GM12801 (cell line): ENCODE measurements around the gene SLC24A3.

Experiments used
- CTCF ChIP-seq: IDR thresholded peaks from one replicate; pipeline ENCODE4 v1.5.1; 2011; ENCODE audit warnings: control low read depth; ENCODE audit not compliant: insufficient read length; ENCODE audit errors: extremely low read depth

Gene SLC24A3

DNA sequence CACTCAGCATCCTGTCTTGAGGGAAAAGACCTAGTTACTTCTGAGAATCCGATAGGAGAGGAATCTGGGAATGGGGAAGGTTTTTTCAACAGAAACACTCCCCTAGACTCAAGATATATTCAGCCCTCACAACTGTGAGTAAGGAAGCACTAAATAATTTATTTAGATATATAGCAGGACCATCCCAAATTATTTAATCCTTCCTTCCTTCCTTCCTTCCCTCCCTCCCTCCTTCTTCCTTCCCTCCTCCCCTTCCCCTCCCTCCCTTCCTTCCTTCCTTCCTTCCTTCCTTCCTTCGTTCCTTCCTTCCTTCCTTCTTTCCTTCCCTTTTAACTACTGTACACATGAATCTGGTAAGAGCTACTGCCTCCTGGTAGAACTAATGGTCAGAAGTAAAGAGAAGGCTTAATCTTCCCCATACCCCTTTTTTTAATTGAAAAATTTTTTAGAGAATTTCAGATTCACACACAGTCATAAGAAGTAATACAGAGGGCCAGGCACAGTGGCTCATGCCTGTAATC, 10.1 kb downstream of the SLC24A3 start:
- TF ChIP-seq CTCF, result no peak

GRCh38 chr20:19223640-19224039, 11.2 kb downstream of the SLC24A3 start:
- TF ChIP-seq CTCF, result no peak

- TF ChIP-seq CTCF, result no peak
These were observed 19.1 kb downstream of the SLC24A3 start for GRCh38 chr20:19231359-19232035.

- TF ChIP-seq CTCF, result no peak
These were observed 20.8 kb downstream of the SLC24A3 start for GRCh38 chr20:19232997-19233794.

GRCh38 chr20:19236371-19237055, 24.1 kb downstream of the SLC24A3 start:
- TF ChIP-seq CTCF, result no peak

DNA sequence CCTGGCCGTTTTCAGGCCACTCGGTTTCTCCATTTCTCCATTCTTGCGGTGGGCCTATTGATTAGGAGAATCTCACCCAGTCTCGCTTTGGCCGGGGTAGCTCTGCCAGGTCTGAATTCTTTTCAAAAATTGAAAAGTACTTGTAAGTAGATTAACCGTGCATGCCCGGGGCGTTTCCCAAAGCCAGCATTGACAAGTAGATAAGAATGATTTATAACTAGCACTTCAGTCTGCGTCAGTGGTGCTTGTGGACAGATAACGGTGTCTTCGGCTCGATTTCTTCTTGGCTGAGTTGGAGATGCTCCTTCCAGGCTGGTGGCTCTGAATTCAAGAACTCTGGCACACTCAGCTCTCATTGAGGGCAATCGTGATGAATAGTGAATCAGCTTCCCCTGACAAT, 29.0 kb downstream of the SLC24A3 start:
- TF ChIP-seq CTCF, result no peak

GRCh38 chr20:19244291-19244690, 31.8 kb downstream of the SLC24A3 start:
- no peak for TF ChIP-seq CTCF
